ENCODE data around the gene NADSYN1.

- TF ChIP-seq, protein P1, sequence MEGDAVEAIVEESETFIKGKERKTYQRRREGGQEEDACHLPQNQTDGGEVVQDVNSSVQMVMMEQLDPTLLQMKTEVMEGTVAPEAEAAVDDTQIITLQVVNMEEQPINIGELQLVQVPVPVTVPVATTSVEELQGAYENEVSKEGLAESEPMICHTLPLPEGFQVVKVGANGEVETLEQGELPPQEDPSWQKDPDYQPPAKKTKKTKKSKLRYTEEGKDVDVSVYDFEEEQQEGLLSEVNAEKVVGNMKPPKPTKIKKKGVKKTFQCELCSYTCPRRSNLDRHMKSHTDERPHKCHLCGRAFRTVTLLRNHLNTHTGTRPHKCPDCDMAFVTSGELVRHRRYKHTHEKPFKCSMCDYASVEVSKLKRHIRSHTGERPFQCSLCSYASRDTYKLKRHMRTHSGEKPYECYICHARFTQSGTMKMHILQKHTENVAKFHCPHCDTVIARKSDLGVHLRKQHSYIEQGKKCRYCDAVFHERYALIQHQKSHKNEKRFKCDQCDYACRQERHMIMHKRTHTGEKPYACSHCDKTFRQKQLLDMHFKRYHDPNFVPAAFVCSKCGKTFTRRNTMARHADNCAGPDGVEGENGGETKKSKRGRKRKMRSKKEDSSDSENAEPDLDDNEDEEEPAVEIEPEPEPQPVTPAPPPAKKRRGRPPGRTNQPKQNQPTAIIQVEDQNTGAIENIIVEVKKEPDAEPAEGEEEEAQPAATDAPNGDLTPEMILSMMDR (IDR thresholded peaks at IDR 0.05), result no peak
- no peak for TF ChIP-seq SP1 (CRISPR knock-in tag; conservative IDR thresholded peaks at IDR 0.05)
- TF ChIP-seq RELA (CRISPR knock-in tag; IDR thresholded peaks at IDR 0.05; ENCODE audit: borderline replicate concordance), result no peak
- no peak for TF ChIP-seq ZNF263 (CRISPR knock-in tag; IDR thresholded peaks at IDR 0.05; ENCODE audit: low read depth)
- TF ChIP-seq USF1 (CRISPR knock-in tag; IDR thresholded peaks at IDR 0.05), result no peak
- no peak for TF ChIP-seq CREB1 (CRISPR knock-in tag; IDR thresholded peaks at IDR 0.05)
- TF ChIP-seq ATF1 (CRISPR knock-in tag; IDR thresholded peaks at IDR 0.05), result no peak
- no peak for TF ChIP-seq ATF3 (CRISPR knock-in tag; conservative IDR thresholded peaks at IDR 0.05)
- TF ChIP-seq, protein P2, sequence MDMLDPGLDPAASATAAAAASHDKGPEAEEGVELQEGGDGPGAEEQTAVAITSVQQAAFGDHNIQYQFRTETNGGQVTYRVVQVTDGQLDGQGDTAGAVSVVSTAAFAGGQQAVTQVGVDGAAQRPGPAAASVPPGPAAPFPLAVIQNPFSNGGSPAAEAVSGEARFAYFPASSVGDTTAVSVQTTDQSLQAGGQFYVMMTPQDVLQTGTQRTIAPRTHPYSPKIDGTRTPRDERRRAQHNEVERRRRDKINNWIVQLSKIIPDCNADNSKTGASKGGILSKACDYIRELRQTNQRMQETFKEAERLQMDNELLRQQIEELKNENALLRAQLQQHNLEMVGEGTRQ (CRISPR knock-in tag; IDR thresholded peaks at IDR 0.05), result no peak
- no peak for TF ChIP-seq ATF2 (CRISPR knock-in tag; IDR thresholded peaks at IDR 0.05; ENCODE audit: borderline replicate concordance, low read depth)
- TF ChIP-seq FOXP1 (CRISPR knock-in tag; IDR thresholded peaks at IDR 0.05; ENCODE audit: borderline replicate concordance), result no peak
- no peak for TF ChIP-seq KAT7 (CRISPR knock-in tag; IDR thresholded peaks at IDR 0.05; ENCODE audit: borderline replicate concordance)
- no peak for TF ChIP-seq SOX15 (CRISPR knock-in tag; IDR thresholded peaks at IDR 0.05)
- TF ChIP-seq HMGA2 (CRISPR knock-in tag; IDR thresholded peaks at IDR 0.05), result no peak
Observed at GRCh38 chr11:71538666-71538990, 85.6 kb downstream of the NADSYN1 start.

Measured in WTC11 (cell line).